GM12878 (cell line): ENCODE results near the gene TGFBR3. TPM values are rescaled to one million over a fixed set of nuclear protein-coding genes. Genes with fewer than 3 reads are reported as not detected.

ENCODE experiments used
- ATAC-seq: fragments of 200-7000 bp; cut with Tn5 transposase; 3 replicates; pipeline ENCODE4 v1.9.1; 2020; ENCODE audit warnings: mild to moderate bottlenecking, moderate library complexity
- BruUV-seq: library from RNA; stranded (reverse); fragments of 400-500 nt; replicated peaks from 2 replicates; lab custom pipeline; 2021; lab: Mats Ljungman, UMichigan
- CTCF ChIA-PET: fragments of 300-600 bp; sonication (Branson Sonifier 250); formaldehyde crosslinking; extraction: SDS; loops from one replicate; lab custom pipeline; 2021; ENCODE audit warnings: inconsistent platforms; lab: Yijun Ruan, JAX
- POLR2A ChIA-PET: fragments of 350-600 bp; formaldehyde crosslinking; extraction: SDS; loops from one replicate; lab custom pipeline; 2021; ENCODE audit warnings: inconsistent platforms; lab: Charles Lee
- RAD21 ChIA-PET: fragments of 300-600 bp; sonication (Branson Sonifier 250); formaldehyde crosslinking; loops from one replicate; lab custom pipeline; 2023; ENCODE audit warnings: antibody characterized with exemption; ENCODE audit not compliant: unreplicated experiment; lab: Charles Lee
- SMC1A ChIA-PET: fragments of 300-600 bp; sonication (Branson Sonifier 250); formaldehyde crosslinking; loops from one replicate; lab custom pipeline; 2023; ENCODE audit not compliant: unreplicated experiment, uncharacterized antibody; lab: Charles Lee
- DNase-seq: peaks from one replicate; pipeline ENCODE4 v3.0.0-alpha.2; 2011; ENCODE audit warnings: low read depth, low spot score
- FAIRE-seq: peaks from 3 replicates; lab custom pipeline; 2011; peaks lifted over from hg19 to GRCh38; lab: Jason Lieb, UNC
- H2AFZ ChIP-seq: 2 replicates; pipeline ENCODE4 v1.6.0; 2011; ENCODE audit warnings: low read depth, low read length, control low read depth; ENCODE audit not compliant: control insufficient read depth
- H3K27ac ChIP-seq: 2 replicates; pipeline ENCODE4 v1.5.1; 2011; ENCODE audit warnings: control low read depth; ENCODE audit not compliant: control insufficient read depth, insufficient read depth
- H3K27me3 ChIP-seq, 2 experiments: replicated peaks in 1 of 2; 2 replicates each; pipeline versions ENCODE4 v1.6.0 to v1.6.1; 2011; ENCODE audit warnings: low read length in 1 of 2; ENCODE audit not compliant: control insufficient read depth in 2 of 2, insufficient read depth in 2 of 2
- H3K36me3 ChIP-seq, 2 experiments: 2 replicates each; pipeline ENCODE4 v1.5.1; 2011; ENCODE audit warnings: low read length in 1 of 2; ENCODE audit not compliant: control insufficient read depth in 2 of 2, insufficient read depth in 2 of 2
- H3K4me1 ChIP-seq: 2 replicates; pipeline ENCODE4 v1.6.1; 2011; ENCODE audit warnings: mild to moderate bottlenecking, low read length, moderate library complexity, mixed read lengths; ENCODE audit not compliant: control insufficient read depth, insufficient read depth
- H3K4me2 ChIP-seq: 2 replicates; pipeline ENCODE4 v1.6.0; 2011; ENCODE audit warnings: control low read depth; ENCODE audit not compliant: control insufficient read depth, insufficient read depth
- H3K4me3 ChIP-seq: fragments of 200-600 bp; sonication (generic); 2 replicates; pipeline ENCODE4 v1.5.1; 2016
- H3K79me2 ChIP-seq: 2 replicates; pipeline ENCODE4 v1.6.0; 2011; ENCODE audit warnings: low read length; ENCODE audit not compliant: control insufficient read depth, insufficient read depth
- H3K9ac ChIP-seq: 2 replicates; pipeline ENCODE4 v1.8.0; 2011; ENCODE audit warnings: low read length, control low read depth, mixed read lengths; ENCODE audit not compliant: control insufficient read depth, insufficient read depth
- H3K9me3 ChIP-seq: replicated peaks from 3 replicates; pipeline ENCODE4 v1.5.1; 2011; ENCODE audit warnings: mild to moderate bottlenecking, low read length; ENCODE audit not compliant: control insufficient read depth, insufficient read depth
- H4K20me1 ChIP-seq: 2 replicates; pipeline ENCODE4 v1.6.0; 2011; ENCODE audit not compliant: control insufficient read depth, insufficient read depth
- ASH2L ChIP-seq: fragments of 300-600, 200-600 bp; sonication (generic); IDR thresholded peaks from 2 replicates; pipeline ENCODE4 v1.6.1; 2017; ENCODE audit warnings: low read depth, mild to moderate bottlenecking, borderline replicate concordance
- ATF7 ChIP-seq: fragments of 450-650 bp; IDR thresholded peaks from 2 replicates; pipeline ENCODE4 v1.6.1; 2016; ENCODE audit warnings: low read depth, mild to moderate bottlenecking
- CBFB ChIP-seq: IDR thresholded peaks from 2 replicates; pipeline ENCODE4 v1.6.1; 2016; ENCODE audit warnings: antibody characterized with exemption, low read depth
- E4F1 ChIP-seq: fragments of 450-650 bp; IDR thresholded peaks from 2 replicates; pipeline ENCODE4 v1.6.1; 2018; ENCODE audit warnings: borderline replicate concordance, mild to moderate bottlenecking; ENCODE audit not compliant: partially characterized antibody
- EP300 ChIP-seq, 2 experiments: fragments of 150-350 bp in 1 of 2; IDR thresholded peaks; 2 replicates each; pipeline ENCODE4 v1.6.1; 2011 to 2012; ENCODE audit warnings: low read depth in 2 of 2, low read length in 2 of 2, borderline replicate concordance in 1 of 2, improper control_type of control experiment in 1 of 2, inconsistent platforms in 1 of 2; ENCODE audit not compliant: control insufficient read depth in 1 of 2
- FOXK2 ChIP-seq: fragments of 450-650 bp; IDR thresholded peaks from 2 replicates; pipeline ENCODE4 v1.6.1; 2017; ENCODE audit warnings: mild to moderate bottlenecking, moderate library complexity
- GATAD2B ChIP-seq: fragments of 450-650 bp; conservative IDR thresholded peaks from 2 replicates; pipeline ENCODE4 v1.6.1; 2017; ENCODE audit warnings: low read depth, mild to moderate bottlenecking, moderate library complexity
- KAT2A ChIP-seq: conservative IDR thresholded peaks from 2 replicates; pipeline ENCODE4 v1.6.1; 2011; ENCODE audit warnings: low read depth, low read length; ENCODE audit not compliant: control insufficient read depth
- KLF5 ChIP-seq: fragments of 450-650 bp; IDR thresholded peaks from 2 replicates; pipeline ENCODE4 v1.6.1; 2014; ENCODE audit warnings: mild to moderate bottlenecking; ENCODE audit not compliant: partially characterized antibody
- MAX ChIP-seq: IDR thresholded peaks from 2 replicates; pipeline ENCODE4 v1.6.1; 2012; ENCODE audit warnings: low read depth, low read length, improper control_type of control experiment
- MEF2A ChIP-seq: IDR thresholded peaks from 2 replicates; pipeline ENCODE4 v1.6.1; 2011; ENCODE audit warnings: low read depth, mild to moderate bottlenecking, low read length, moderate library complexity; ENCODE audit not compliant: insufficient read depth
- MLLT1 ChIP-seq: fragments of 450-650 bp; IDR thresholded peaks from 2 replicates; pipeline ENCODE4 v1.6.1; 2016; ENCODE audit warnings: mild to moderate bottlenecking
- POLR2AphosphoS2 ChIP-seq: IDR thresholded peaks from 2 replicates; pipeline ENCODE4 v1.6.1; 2011; ENCODE audit warnings: low read depth, mild to moderate bottlenecking, low read length, improper control_type of control experiment, moderate library complexity
- SMAD5 ChIP-seq: IDR thresholded peaks from 2 replicates; pipeline ENCODE4 v1.6.1; 2016; ENCODE audit warnings: antibody characterized with exemption, low read depth
- SPI1 ChIP-seq: IDR thresholded peaks from 2 replicates; pipeline ENCODE4 v1.6.1; 2011; ENCODE audit warnings: low read depth, mild to moderate bottlenecking, low read length, moderate library complexity, borderline replicate concordance; ENCODE audit not compliant: insufficient read depth
- WRNIP1 ChIP-seq: IDR thresholded peaks from 2 replicates; pipeline ENCODE4 v1.6.1; 2011; ENCODE audit warnings: low read depth, low read length, improper control_type of control experiment, borderline replicate concordance
- YBX1 ChIP-seq: fragments of 450-650 bp; IDR thresholded peaks from 2 replicates; pipeline ENCODE4 v1.6.1; 2016; ENCODE audit warnings: antibody characterized with exemption
- ZNF207 ChIP-seq: fragments of 450-650 bp; IDR thresholded peaks from 2 replicates; pipeline ENCODE4 v1.6.1; 2014; ENCODE audit warnings: antibody characterized with exemption, mild to moderate bottlenecking, borderline replicate concordance
- ZZZ3 ChIP-seq: IDR thresholded peaks from 2 replicates; pipeline ENCODE4 v1.6.1; 2011; ENCODE audit warnings: low read depth; ENCODE audit not compliant: control insufficient read depth, insufficient read length
- WGBS: methylation state at CpG from one replicate; pipeline ENCODE4 v1.1.6; 2016; ENCODE audit warnings: low lambda C conversion rate; ENCODE audit not compliant: insufficient replicate concordance, insufficient coverage; ENCODE audit errors: missing lambda C conversion rate; 5-methylcytosine and 5-hydroxymethylcytosine counted together
- in situ Hi-C: fragments of 300-500 bp; cut with MboI; formaldehyde crosslinking; loops from 9 replicates; pipeline ENCODE4 v1.14.3; 2018; ENCODE audit warnings: mixed read lengths
- intact Hi-C: fragments of 100-400 bp; cut with micrococcal nuclease; formaldehyde crosslinking; loops from one replicate; pipeline ENCODE4 v1.14.2; 2022; ENCODE audit not compliant: unreplicated experiment
- polyA plus RNA-seq, 11 experiments: library from polyadenylated mRNA; depleted of rRNA in 4 of 11; unstranded in 6 of 11; stranded (reverse) in 5 of 11; fragments of >200 nt; fragmentation: Nextera tagmentation in 4 of 11; fragmentation: Illumina TruSeq in 1 of 11; extraction: Ambion mirVana in 4 of 11; extraction: Trizol in 1 of 11; gene quantifications; 1 replicate in 1 of 11; 2 replicates in 10 of 11; pipeline versions ENCODE4 v1.2.1 to v1.2.3, GENCODE V29; 2011 to 2016; ENCODE audit warnings: inconsistent platforms in 2 of 11, missing spikeins in 2 of 11, low read depth in 1 of 11
- total RNA-seq, 4 experiments: library from RNA; depleted of rRNA in 3 of 4; stranded (reverse); fragments of >200 nt in 3 of 4; fragmentation: Illumina TruSeq in 1 of 4; extraction: Trizol in 1 of 4; gene quantifications; 2 replicates each; pipeline versions ENCODE4 v1.2.1 to v1.2.3, GENCODE V29; 2013 to 2021

Gene TGFBR3
- total and polyA plus RNA-seq, 10 of the 15 experiments (the other 5 are each of a cell fraction or from before 2014, with no cell fraction given): 2.7 to 16.5 (median 12.6) TPM

GRCh38 chr1:91653183-91653582, 232.8 kb downstream of the TGFBR3 start:
- H3K4me3 ChIP-seq: no peak overlapping the region
- RAD21 ChIA-PET: no interaction called here
- H3K36me3 ChIP-seq: no peaks in the 10 kb centered on the region
- no peak for FAIRE-seq
- 88% methylated on average over 1 of the region's 1 CpG for WGBS
- CTCF ChIA-PET: no interaction called here
- intact Hi-C loops (no loop called here), in situ Hi-C loops (no loop called here)
- no peak overlapping the region; the same call in 1 of the 2 replicates for H2AFZ ChIP-seq
- no peak overlapping the region for H3K4me2 ChIP-seq
- H3K9ac ChIP-seq: no peak overlapping the region
- H3K27me3 ChIP-seq: no peaks in the 10 kb centered on the region; a peak in 1 of 4 replicates
- DNase-seq: peak; percentile 20
- no peaks in the 10 kb centered on the region for H4K20me1 ChIP-seq
- SMC1A ChIA-PET: no interaction called here
- no peaks in the 10 kb centered on the region for H3K79me2 ChIP-seq
- no peaks in the 10 kb centered on the region for H3K9me3 ChIP-seq
- 0 out of 2 replicates have a peak overlapping the region, but pooled peaks have one; percentile 8 for H3K27ac ChIP-seq
- BruUV-seq: no TSS peak
- H3K4me1 ChIP-seq: peaks cover 5% of the 10 kb centered on the region; the same call in 1 of the 2 replicates
- POLR2A ChIA-PET: no interaction called here
- peak; percentile 64 for ATAC-seq
- TF ChIP-seq GATAD2B (no peak), KAT2A (no peak), ATF7 (no peak), EP300 (IDR thresholded peaks at IDR 0.05; ENCODE audit: borderline replicate concordance in 1 of 2, control insufficient read depth in 1 of 2, low read depth in 2 of 2, low read length in 2 of 2) (0 out of 4 replicates have a peak, but pooled peaks of 1 of the 2 experiments have one; percentile 13), ZZZ3 (no peak), FOXK2 (no peak), SMAD5 (no peak), MAX (no peak), CBFB (no peak), MEF2A (no peak), ZNF207 (no peak), WRNIP1 (no peak), SPI1 (peak; percentile 86), KLF5 (no peak), E4F1 (no peak), ASH2L (no peak), MLLT1 (no peak), POLR2AphosphoS2 (no peak), YBX1 (no peak)
